Measurements from ENCODE around the gene TMEM179. TPM values are rescaled to one million over a fixed set of nuclear protein-coding genes. Genes with fewer than 3 reads are reported as not detected.

TMEM179 gene
- total RNA-seq, 2 donors from 2014 or later: 1.4 to 6.0 TPM

GRCh38 chr14:104579507-104579906, 25.1 kb downstream of the TMEM179 start, which contains the start of gene C14orf180:
Gene C14orf180, plus strand, starts transcription at chr14:104579764. Its CDS starts 6,667 bp downstream, at chr14:104586431.
- H3K36me3 ChIP-seq: no peaks in the 10 kb centered on the region
- no peaks in the 10 kb centered on the region for H3K9me3 ChIP-seq
- intact Hi-C loops (cut with DNase I): no loop called here
- no peak within 1 kb of the TSS for H3K27ac ChIP-seq
- DNase-seq (ENCODE audit: low spot score): no peak
- no peaks in the 10 kb centered on the region for H3K4me1 ChIP-seq (replicated peaks)
- no peak for TF ChIP-seq CTCF (IDR thresholded peaks at IDR 0.05)
- no peak for TF ChIP-seq POLR2AphosphoS5 (IDR thresholded peaks at IDR 0.05)
- TF ChIP-seq POLR2A (IDR thresholded peaks at IDR 0.05): no peak
- no peak within 1 kb of the TSS for H3K4me3 ChIP-seq
- H3K27me3 ChIP-seq (replicated peaks; ENCODE audit: insufficient read depth): no peaks in the 10 kb centered on the region
- WGBS: 43% methylated on average over 17 of the region's 17 CpGs

- 86% methylated on average over 10 of the region's 11 CpGs for WGBS
Observed at GRCh38 chr14:104578321-104578720, 26.3 kb downstream of the TMEM179 start.

GRCh38 chr14:104577847-104578301, 26.7 kb downstream of the TMEM179 start:
- Histone ChIP-seq H3K27me3 (replicated peaks; ENCODE audit: insufficient read depth) (no peaks in the 10 kb centered on the region), H3K9me3 (no peaks in the 10 kb centered on the region), H3K36me3 (no peaks in the 10 kb centered on the region), H3K4me1 (replicated peaks) (no peaks in the 10 kb centered on the region), H3K27ac (no peak overlapping the region), H3K4me3 (no peak overlapping the region)
- no peak for DNase-seq (ENCODE audit: low spot score)
- WGBS: 77% methylated on average over 18 of the region's 19 CpGs
- TF ChIP-seq POLR2A (IDR thresholded peaks at IDR 0.05): no peak
- no peak for TF ChIP-seq CTCF (IDR thresholded peaks at IDR 0.05)
- no peak for TF ChIP-seq POLR2AphosphoS5 (IDR thresholded peaks at IDR 0.05)
- intact Hi-C loops (cut with DNase I): no loop called here

More at GRCh38 chr14:104578321-104578720, 26.3 kb downstream of the TMEM179 start:
- DNase-seq (ENCODE audit: low spot score): no peak
- H3K27me3 ChIP-seq (replicated peaks; ENCODE audit: insufficient read depth): no peaks in the 10 kb centered on the region
- H3K36me3 ChIP-seq: no peaks in the 10 kb centered on the region
- TF ChIP-seq POLR2A (IDR thresholded peaks at IDR 0.05) (no peak), CTCF (IDR thresholded peaks at IDR 0.05) (no peak), POLR2AphosphoS5 (IDR thresholded peaks at IDR 0.05) (no peak)
- H3K4me1 ChIP-seq (replicated peaks): no peaks in the 10 kb centered on the region
- no peak overlapping the region for H3K27ac ChIP-seq
- no peak overlapping the region for H3K4me3 ChIP-seq
- intact Hi-C loops (cut with DNase I): no loop called here
- H3K9me3 ChIP-seq: no peaks in the 10 kb centered on the region

GRCh38 chr14:104577426-104577825, 27.1 kb downstream of the TMEM179 start:
- WGBS: 73% methylated on average over 12 of the region's 12 CpGs
- H3K4me3 ChIP-seq: no peak overlapping the region
- DNase-seq (ENCODE audit: low spot score): no peak
- intact Hi-C loops (cut with DNase I): no loop called here
- H3K4me1 ChIP-seq (replicated peaks): no peaks in the 10 kb centered on the region
- H3K27me3 ChIP-seq (replicated peaks; ENCODE audit: insufficient read depth): no peaks in the 10 kb centered on the region
- TF ChIP-seq POLR2A (IDR thresholded peaks at IDR 0.05) (no peak), POLR2AphosphoS5 (IDR thresholded peaks at IDR 0.05) (no peak), CTCF (IDR thresholded peaks at IDR 0.05) (no peak)
- no peak overlapping the region for H3K27ac ChIP-seq
- no peaks in the 10 kb centered on the region for H3K36me3 ChIP-seq
- H3K9me3 ChIP-seq: no peaks in the 10 kb centered on the region

GRCh38 chr14:104576970-104577332, 27.6 kb downstream of the TMEM179 start:
- Histone ChIP-seq H3K4me1 (replicated peaks) (no peaks in the 10 kb centered on the region), H3K9me3 (no peaks in the 10 kb centered on the region), H3K36me3 (no peaks in the 10 kb centered on the region), H3K27ac (no peak overlapping the region), H3K4me3 (no peak overlapping the region), H3K27me3 (replicated peaks; ENCODE audit: insufficient read depth) (peaks cover 4% of the 10 kb centered on the region)
- no peak for DNase-seq (ENCODE audit: low spot score)
- 82% methylated on average over 9 of the region's 9 CpGs for WGBS
- no peak for TF ChIP-seq POLR2A (IDR thresholded peaks at IDR 0.05)
- no peak for TF ChIP-seq POLR2AphosphoS5 (IDR thresholded peaks at IDR 0.05)
- no peak for TF ChIP-seq CTCF (IDR thresholded peaks at IDR 0.05)
- intact Hi-C loops (cut with DNase I): no loop called here
